HG03521 (cell line): ENCODE results near the gene NBL1.

Experiments
- ATAC-seq: cut with Tn5 transposase; IDR thresholded peaks from one replicate; pipeline ENCODE4 v1.9.1; 2021; ENCODE audit warnings: mild to moderate bottlenecking, moderate library complexity; ENCODE audit not compliant: unreplicated experiment

The NBL1 gene, protein sequence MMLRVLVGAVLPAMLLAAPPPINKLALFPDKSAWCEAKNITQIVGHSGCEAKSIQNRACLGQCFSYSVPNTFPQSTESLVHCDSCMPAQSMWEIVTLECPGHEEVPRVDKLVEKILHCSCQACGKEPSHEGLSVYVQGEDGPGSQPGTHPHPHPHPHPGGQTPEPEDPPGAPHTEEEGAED

DNA sequence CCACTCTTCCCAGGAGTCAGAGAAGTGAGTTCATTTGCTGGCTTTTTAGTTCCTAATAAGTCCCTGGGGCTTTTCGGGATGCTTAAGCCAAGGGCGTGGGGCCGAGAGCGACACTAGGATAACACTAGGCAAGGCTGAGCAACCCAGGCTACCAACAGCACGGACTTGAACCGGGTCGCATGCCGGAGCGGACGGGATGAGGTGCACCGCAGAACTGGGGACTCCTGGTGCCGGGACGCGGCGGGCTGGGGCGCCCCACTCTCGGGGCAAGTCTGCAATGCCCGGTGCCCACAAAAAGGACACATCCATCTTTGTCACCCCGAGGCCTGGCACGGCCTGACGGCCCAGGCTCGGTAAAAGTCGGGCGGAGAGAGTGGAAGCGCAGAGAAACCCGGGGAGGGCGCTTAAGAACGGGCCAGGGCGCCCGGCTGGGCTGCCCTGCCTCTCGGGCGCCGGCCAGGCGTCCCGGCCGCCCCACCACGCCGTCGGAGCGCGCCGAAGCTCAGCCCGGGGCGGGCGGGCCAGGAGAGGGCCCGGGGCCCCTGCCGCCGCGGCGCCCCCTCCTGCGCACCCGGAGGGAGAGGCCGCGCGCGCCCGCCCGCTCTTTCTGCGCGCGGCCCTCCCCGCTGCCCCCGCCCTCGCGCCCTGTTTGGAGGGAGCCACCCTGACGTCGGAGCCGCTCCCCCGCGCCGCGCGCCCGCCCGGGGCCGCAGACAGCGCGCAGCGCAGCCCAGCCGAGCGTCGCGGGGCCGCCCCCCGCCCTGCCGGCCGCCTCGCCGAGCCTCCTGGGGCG lies at the start of gene NBL1:
NBL1 (plus strand) TSS at position 710 of the 793 bp plus-strand sequence. CDS start 10,720 bp downstream, outside the sequence.
- ATAC-seq: peak; percentile 41

DNA sequence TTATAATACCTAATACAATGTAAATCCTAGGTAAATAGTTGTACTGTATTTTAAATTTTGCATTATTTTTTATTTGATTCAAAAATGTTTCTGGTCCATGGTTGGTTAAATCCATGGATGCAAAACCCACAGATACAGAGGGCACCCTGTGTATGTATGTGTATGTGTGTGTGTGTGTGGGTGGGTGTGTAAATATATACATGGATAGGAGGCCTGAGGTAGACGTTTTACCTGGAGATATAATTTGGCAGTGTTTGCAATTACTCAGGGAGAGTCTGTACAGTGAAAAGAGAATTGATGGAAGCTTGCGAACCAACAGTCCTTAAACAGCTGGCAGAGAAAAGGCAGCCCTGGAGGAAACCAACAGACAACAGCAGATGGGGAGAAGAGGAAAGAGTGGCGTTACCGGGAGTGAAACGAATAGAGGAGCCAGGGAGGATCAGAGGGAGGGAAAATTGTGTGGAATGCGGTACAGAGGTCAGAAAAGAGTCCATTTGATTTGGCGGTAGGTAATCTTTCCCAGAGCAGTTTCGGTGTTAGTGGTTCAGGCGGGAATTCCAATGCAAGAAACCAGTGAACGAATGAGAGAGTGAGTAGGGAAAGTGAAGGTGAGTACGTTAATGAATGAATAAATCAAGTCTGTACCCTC lies 47.9 kb upstream of the NBL1 start:
- no peak for ATAC-seq

DNA sequence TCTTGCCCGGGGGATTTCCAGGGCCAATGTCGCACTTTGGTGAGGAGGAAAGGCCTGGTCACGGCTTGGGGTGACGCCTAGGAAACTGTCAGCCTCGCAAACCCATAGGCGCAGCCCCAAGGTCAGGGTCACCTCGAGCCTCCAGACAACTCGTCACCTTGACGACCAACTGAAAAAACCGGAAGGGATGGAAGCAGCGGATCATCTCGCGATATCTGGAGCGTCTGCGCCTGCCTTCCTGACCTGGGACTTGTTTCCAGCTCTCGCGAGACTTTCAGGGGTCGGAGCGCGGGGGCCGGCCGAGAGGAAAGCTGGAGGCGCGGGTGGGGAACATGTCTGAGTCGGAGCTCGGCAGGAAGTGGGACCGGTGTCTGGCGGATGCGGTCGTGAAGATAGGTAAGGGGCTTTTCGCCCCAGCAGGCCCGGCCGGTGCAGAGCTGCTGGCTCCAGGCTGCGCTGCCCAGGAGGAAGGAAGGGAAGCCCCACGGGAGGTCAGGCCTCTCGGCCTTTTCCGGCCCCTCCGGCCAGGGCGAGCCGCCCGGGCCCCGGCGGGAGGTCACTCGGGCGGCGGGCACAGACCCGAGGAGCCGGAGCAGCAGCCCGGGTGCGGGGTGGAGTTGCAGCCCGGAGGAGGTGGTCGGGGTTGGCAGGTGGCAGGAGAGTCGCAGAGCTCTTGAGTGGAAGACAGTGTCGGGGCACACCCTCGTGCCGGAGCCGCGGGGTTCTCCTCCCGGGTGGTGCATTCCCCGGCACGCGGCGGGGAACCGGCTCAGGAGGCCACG lies 47.2 kb upstream of the NBL1 start:
- ATAC-seq: peak; percentile 82

GRCh38 chr1:19597496-19598309 lies 46.4 kb upstream of the NBL1 start:
- peak; percentile 3 for ATAC-seq

GRCh38 chr1:19599810-19600209 lies 44.3 kb upstream of the NBL1 start:
- no peak for ATAC-seq

GRCh38 chr1:19602486-19602885 lies 41.6 kb upstream of the NBL1 start:
- no peak for ATAC-seq

- no peak for ATAC-seq
Observed at GRCh38 chr1:19605967-19606366, 38.1 kb upstream of the NBL1 start.

GRCh38 chr1:19606817-19607642 lies 37.1 kb upstream of the NBL1 start:
- ATAC-seq: no peak

DNA sequence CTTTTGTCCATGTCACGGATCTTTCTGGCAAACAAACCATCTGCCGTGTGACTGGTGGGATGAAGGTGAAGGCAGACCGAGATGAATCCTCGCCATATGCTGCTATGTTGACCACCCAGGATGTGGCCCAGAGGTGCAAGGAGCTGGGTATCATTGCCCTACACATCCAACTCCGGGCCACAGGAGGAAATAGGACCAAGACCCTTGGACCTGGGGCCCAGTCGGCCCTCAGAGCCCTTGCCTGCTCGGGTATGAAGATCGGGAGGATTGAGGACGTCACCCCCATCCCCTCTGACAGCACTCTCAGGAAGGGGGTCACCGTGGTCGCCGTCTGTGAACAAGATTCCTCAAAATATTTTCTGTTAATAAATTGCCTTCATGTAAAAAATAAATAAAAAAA lies 35.9 kb upstream of the NBL1 start:
- no peak for ATAC-seq

DNA sequence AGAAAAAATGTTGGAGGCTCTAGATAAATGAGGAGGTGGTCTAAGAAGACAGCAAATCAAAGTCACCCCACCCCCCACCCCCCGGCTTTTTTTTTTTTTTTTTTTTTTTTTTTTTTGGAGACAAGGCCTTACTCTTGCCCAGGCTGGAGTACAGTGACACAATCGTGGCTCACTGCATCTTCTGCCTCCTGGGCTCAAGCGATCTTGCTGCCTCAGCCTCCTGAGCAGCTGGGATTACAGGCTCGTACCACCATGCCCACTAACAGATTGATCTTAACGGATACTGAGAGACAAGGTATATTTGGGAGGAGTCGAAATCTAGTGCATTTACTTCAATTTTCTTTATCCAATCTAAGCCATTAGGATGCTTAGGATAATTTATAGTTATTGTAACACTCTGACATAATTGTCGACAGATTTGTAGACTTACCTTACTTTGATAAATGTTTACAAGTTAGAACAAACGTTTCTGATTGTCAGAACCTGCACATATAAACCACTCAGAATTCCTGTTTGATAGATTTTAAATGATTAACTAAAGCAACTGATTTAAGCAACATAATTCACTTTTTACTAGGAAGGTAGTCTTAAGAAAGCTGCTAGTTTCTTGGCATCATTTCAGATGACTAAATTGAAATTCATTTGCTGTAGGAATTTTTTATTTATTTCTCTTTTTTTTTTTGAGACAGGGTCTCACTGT lies 33.7 kb upstream of the NBL1 start:
- ATAC-seq: no peak

DNA sequence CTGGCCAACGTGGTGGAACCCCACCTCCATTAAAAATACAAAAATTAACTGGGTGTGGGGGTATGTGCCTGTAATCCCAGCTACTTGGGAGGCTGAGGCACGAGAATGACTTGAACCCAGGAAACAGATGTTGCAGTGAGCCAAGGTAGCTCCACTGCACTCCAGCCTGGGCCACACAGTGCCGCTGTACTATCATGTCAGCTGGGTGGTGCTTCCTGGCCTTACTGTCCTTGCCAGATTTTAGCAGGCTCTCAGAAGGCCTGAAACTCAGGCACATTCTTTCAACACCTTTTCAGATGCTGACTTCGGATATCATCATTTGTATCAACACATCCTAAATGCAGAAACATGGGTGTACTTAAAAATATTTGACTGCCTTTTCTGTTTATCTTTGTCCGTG lies 31.6 kb upstream of the NBL1 start:
- ATAC-seq: no peak

GRCh38 chr1:19613171-19613703 lies 30.9 kb upstream of the NBL1 start:
- no peak for ATAC-seq

GRCh38 chr1:19615438-19615837 lies 28.7 kb upstream of the NBL1 start:
- no peak for ATAC-seq

GRCh38 chr1:19616489-19616888 lies 27.6 kb upstream of the NBL1 start:
- no peak for ATAC-seq

DNA sequence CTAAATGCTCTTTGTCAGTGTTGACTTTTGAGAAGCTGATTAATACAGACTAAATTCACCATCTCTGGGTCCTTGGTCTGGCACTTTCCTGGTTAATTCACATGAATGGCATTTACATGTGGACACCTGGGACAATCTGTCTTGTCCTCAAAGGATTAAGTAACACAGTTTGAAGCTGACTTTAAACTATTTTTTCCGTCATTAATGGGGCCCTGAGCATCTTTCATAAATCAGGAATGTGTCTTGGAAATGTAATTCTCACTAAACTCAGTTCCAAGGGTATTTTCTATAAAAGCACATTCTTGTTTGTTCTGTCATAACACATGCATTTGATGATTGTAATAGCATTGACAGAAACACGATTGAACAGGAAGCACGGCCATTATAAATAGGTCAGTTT lies 26.7 kb upstream of the NBL1 start:
- ATAC-seq: no peak

DNA sequence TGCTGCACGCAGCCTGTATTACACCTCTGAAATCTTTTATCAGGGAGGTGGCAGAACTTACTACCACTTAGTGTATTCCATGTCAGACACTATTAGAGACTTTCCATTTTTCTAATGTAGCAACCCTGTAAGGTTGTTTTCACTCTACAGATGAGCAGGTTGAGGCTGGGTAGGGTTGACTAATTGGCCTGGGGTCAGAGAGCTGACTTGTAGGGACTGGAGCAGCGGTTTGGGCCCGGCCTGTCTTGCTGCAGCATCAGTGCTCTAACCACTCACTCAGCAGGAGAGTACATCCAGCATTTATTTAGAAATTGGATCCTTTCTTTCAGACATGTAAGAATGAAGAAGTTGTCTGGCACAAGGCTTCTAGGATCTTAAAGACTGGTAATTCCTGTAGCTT lies 25.7 kb upstream of the NBL1 start:
- ATAC-seq: no peak

- no peak for ATAC-seq
Observed at GRCh38 chr1:19619697-19620384, 24.3 kb upstream of the NBL1 start.

DNA sequence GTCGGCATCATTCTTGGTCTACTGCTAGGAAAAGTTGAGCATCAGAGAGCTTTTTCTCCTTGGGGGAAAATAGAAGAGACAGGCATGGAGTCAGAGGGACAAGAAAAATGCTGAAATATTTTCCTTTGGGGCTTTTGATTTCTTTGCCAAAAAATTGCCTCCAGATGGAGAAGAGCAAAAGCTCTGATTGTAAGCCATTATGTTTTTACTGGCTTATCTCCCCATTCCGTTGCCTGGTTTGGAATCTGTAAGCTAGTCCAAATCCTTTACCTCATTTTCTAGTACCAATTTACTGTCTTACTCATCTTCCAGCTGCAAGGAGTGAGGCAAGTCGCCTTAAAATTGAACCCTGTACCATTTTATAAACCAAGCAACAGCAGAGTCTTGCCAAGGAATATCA lies 23.3 kb upstream of the NBL1 start:
- ATAC-seq: no peak
